Renal cortical epithelial cell (primary cell): ENCODE measurements around the gene CCSER2. TPM values are rescaled to one million over a fixed set of nuclear protein-coding genes. Genes with fewer than 3 reads are reported as not detected.
A peak's percentile ranks its signal among the peaks of the same experiment; 100 is the strongest.
"Not testable (repeated sequence)": the region's sequence is repeated elsewhere in the genome, so short reads cannot be mapped to it uniquely, and the experiment has no call there.

Experiments
- DNase-seq: peaks from one replicate; pipeline ENCODE4 v3.0.0-alpha.2; 2011; ENCODE audit warnings: low read depth
- total RNA-seq: library from RNA; depleted of rRNA; stranded (reverse); fragments of >200 nt; gene quantifications from 2 replicates; pipeline ENCODE4 v1.2.3, GENCODE V29; 2014

Gene CCSER2, protein sequence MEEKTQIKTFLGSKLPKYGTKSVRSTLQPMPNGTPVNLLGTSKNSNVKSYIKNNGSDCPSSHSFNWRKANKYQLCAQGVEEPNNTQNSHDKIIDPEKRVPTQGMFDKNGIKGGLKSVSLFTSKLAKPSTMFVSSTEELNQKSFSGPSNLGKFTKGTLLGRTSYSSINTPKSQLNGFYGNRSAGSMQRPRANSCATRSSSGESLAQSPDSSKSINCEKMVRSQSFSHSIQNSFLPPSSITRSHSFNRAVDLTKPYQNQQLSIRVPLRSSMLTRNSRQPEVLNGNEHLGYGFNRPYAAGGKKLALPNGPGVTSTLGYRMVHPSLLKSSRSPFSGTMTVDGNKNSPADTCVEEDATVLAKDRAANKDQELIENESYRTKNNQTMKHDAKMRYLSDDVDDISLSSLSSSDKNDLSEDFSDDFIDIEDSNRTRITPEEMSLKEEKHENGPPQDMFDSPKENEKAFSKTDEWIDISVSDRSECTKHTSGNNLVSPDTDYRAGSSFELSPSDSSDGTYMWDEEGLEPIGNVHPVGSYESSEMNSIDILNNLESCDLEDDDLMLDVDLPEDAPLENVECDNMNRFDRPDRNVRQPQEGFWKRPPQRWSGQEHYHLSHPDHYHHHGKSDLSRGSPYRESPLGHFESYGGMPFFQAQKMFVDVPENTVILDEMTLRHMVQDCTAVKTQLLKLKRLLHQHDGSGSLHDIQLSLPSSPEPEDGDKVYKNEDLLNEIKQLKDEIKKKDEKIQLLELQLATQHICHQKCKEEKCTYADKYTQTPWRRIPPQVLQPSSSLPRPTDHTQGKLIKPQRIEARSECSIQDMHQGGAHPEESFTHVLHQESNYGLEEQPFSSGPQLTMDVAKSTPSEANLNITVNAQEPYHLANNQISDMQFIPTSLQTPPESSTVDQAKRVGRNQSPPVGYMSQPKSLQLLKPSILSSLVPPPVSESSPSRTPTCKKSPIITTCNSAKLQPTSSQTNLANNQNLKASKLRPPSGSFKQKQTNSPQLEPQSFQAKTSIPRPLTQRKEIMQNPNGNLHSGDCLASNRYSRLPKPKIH
- 31.8 and 45.5 TPM in 2 replicates for total RNA-seq

DNA sequence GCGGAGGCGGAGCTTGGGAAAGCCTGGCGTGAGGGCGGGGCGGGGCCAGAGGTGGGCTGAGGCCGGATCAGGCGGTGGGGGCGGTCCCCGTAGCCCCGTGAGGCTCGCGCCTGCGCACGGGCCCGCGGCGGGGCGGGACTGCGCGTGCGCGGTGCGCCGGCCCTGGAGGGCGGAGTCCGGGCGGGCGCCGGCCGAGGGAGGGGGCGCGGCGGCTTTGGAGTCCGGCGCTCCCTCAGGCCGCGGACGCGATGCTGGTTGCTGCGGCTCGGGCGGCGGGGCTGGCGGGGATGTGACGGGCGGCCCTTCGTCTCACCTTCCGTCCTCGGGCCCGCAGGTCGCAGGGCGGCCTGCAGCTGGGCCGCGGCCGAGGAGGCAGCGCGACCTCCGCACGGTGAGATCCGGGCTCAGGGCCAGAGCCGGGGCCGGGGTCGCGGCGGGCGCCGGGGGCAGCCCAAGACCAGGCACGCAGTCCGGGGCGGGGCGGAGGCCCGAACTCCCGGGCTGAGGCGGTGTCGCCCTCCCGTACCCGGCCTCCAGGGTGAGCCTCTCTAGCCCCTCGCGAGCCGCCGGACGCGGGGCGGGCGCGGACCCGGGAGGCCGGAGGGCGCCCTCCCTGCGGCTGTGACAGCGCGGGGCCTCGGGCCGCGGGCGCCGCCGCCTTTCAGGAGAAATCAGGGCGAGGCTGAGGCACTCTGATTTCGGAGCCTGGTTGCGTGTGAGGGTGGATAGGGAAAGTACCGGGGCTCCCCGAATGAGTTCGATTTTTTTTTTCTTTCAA is at the start of gene CCSER2:
Gene CCSER2, plus strand, starts transcription at position 172 of the 778 bp plus-strand sequence. CDS start 42,464 bp downstream, outside the sequence.
- DNase-seq = no peak

DNA sequence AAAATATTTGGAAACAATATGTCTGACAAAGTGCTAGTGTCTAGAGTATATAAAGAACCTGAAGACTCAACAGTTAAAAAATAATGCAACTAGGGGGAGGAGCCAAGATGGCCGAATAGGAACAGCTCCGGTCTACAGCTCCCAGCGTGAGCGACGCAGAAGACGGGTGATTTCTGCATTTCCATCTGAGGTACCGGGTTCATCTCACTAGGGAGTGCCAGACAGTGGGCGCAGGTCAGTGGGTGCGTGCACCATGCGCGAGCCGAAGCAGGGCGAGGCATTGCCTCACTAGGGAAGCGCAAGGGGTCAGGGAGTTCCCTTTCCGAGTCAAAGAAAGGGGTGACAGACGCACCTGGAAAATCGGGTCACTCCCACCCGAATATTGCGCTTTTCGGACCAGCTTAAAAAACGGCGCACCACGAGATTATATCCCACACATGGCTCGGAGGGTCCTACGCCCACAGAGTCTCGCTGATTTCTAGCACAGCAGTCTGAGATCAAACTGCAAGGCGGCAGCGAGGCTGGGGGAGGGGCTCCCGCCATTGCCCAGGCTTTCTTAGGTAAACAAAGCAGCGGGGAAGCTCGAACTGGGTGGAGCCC is 48.4 kb upstream of the CCSER2 start:
- DNase-seq = not testable (repeated sequence)

DNA sequence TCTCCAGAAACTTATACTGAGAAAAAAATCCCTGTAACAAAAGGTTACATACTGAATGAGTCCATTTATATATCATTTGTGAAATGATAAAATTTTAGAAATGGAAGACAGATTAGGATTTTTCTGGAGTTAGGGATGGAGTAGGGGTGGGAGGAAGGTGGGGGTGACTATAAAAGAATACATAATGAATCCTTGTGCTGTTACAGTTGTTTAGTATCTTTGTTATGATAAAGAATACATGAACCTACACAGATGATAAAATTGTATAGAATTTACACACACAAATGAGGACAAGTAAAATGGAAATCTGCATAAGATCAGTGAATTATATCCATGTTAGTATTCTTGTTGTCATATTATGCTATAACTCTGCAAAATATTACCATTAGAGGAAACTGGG is 41.7 kb upstream of the CCSER2 start:
- no peak for DNase-seq

DNA sequence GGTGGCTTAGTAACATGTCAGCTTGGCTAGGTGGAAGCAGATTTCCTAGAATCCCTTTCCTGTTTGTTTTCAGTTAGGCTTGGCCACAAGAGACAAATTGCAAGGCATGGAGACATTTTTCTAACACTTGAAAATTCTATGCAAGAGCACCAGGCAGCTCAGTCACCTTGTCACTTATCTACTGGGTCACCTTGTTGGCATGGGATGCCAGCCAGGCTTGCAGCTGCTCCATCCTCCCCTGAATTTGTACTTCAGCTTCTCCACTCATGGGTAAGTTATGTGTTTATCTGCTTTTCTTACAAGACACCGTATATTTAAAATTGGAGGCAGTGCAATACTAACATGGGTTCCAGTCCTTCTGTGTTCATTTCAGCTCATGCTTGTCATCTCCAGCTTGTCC is 40.2 kb upstream of the CCSER2 start:
- DNase-seq = no peak

DNA sequence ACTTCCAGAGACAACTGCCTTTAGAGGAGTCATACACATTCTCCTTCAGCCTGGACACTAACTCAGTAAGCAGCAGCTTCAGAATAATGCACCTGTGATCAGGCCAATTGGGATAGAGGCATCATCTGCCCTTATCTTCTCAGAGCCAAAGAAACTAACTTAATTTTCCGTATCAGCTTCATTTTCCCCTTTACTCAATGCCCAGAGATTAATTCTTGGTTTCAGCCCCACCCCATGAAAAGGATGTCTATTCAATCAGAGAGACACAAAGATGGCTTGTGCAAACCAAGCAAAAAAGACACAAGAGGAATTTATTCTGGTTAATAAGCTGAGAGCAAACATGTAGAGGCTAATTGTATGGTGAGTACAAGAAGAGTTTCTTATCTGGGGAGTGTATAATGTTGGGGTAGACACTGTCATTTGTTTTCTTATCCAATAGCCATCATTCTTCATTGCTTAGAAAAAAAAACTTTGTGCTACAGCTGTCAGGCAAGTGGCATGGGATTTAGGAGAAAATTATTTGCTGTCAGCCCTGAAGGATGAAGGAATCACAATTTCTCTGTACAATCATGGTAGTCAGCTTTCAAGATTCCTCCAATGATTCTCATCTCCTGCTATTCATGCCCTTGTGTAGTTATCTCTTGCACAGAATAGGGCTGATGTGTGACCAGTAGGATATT is 38.7 kb upstream of the CCSER2 start:
- DNase-seq = no peak

DNA sequence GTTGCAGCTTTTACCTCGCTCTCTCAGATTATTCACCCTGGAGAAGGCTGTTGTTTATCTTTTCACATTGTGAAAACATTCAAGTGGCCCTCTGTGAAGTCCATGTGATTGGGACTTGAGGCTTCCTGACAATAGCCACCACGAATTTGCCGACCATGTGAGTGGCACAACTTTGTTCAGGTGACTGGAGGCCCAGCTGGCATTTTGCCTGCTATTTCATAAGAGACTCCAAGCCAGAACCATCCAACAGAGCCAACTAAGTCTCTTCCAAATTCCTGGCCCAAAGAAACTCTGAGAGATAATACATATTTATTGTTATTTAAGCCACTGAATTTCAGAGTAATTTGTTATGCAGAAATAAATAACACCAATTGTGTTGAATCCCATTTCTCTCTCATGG is 38.2 kb upstream of the CCSER2 start:
- DNase-seq = no peak

DNA sequence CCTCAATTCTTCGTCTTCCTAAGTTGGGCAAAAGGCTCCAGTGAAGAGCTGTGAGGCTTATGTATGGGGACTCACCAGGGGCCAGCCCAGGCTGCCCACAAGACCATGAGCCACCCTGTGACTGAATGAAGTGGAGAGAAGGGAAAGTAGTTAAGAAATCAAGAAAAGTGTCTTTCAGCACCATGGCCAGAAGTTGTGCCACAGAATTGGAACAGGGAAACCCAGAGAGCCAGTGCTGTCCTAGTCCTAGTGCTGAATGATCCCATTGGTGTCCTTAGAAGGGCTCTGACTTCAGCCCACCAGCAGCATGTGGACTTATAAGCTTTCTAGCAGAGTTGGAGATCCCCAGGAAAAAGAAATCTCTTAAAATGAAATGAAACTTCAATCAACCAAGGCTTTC is 37.0 kb upstream of the CCSER2 start:
- DNase-seq = peak; percentile 66

DNA sequence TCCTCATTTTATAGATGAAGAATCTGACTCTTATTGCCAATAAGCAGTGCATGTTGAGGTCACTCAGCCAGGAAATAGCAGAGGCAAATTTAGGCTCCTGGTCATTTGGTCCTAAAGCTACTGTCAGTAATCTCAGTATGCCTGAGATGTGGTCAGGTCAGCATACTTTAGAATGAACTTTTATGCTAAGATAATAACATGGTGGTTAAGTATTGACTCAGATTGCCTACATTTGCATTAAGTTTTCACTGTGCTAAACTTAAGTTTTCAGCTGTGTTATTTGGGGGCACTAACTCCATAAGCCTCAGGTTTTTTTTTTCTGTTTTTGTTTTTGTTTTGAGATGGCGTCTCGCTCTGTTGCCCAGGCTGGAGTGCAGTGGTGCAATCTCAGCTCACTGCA is 35.9 kb upstream of the CCSER2 start:
- no peak for DNase-seq

DNA sequence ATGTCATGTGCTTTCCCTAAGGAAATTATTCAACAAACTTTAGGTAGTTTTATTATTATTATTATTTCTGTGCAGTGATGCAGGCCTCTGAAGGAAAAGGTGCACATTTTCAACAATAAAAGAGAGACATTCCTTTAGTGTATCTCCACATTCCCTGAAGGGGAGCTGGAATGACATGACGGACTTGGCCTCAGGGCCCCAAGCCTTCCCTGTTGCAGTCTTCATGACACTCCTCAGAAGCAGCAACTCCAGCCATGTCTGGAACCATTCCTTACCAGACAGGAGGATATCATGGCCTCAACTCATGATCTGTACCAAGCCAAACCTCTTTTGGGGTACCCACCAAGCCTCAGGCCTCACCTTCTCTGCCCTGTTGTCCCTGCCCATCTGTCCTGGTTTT is 35.2 kb upstream of the CCSER2 start:
- DNase-seq = no peak

DNA sequence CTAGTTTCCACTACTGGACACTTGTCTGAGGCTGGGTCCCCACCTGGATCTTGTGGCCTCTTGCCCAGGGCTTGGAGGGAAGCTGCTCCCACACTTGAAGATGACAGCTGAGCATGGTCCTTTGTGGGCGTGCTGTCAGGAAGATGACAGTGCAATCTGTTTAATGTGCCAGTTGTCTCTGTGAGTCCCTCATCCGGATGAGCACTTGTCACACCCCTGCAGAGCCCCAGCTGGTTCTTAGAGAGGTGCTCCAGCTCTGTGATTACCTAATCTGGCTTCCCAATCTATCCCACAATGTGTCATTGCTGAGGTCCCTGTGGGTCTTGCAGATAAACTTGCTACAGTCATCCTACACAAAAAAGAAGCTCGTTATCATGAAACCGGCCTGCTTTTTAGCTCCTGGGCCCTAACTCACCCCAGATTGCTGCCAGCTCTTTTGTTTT is 34.8 kb upstream of the CCSER2 start:
- no peak for DNase-seq

DNA sequence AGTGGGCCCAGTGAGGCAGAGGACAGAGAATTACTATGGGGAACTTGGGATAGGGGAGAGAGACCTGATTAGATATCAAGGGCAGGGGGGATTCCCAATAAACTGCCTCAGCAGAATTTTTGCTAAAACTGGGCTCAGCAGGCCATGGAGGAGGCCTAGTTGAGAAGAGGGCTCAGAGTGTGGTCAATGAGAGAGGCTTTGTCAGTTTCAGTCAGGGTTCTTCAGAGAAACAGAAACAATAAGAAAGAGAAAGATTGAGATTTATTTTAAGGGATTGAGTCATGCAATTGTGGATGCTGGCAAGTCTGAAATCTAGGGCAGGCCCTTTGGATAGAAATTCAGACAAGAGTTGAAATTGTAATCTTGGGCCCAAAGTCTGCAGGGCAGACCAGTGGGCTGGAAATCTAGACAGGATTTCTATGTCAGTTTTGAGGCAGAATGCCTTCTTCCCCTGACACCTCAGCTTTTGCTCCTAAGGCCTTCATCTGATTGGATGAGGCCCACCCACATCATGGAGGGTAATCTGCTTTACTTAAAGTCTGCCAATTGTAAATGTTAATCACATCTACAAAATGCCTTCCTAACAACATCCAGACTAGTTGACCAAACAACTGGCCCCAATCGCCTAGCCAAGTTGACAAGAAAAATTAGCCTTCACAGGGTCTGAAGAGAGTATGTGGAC is 33.5 kb upstream of the CCSER2 start:
- DNase-seq = no peak

DNA sequence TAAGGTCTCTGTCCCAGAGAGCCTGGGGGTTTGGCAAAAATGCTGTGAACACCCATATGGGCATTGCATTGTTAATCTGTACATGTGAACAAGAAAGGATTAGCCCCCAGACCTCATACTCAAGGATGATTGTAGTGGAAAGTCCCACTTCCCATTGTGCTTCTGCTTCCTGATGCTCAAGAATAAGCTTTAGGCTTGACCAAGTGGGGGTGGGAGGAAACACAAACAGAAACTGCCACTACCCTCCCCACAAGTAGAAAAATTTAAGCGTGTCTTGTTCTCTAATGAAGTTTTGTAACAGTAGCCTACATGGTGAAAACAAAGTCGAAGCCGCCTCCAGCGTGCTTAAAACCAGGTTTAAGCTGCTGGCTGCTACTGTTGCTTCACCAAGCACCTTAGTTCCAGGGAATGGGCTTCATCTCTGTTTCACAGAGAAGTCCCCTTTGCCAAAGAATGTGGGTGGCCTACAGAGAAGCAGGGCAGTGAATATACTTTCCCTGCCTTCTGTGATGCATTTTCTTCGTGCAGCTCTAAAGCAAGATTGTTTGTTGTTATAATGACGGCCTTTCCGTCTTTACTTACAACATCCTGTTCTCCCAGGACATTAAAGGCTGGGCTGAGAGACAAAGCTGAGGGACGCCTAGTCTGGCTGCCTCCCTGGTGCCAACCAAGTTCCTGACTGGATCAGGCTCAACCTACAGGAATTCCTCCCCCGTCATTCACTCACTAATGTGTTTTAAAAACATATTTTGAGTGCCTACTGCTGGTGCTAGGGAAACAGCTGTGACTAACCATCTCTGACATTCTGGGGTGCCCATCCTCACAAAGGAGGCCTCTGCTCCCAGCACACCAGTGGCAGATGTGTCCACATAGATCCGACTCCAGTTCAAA is 32.1 kb upstream of the CCSER2 start:
- DNase-seq = no peak

DNA sequence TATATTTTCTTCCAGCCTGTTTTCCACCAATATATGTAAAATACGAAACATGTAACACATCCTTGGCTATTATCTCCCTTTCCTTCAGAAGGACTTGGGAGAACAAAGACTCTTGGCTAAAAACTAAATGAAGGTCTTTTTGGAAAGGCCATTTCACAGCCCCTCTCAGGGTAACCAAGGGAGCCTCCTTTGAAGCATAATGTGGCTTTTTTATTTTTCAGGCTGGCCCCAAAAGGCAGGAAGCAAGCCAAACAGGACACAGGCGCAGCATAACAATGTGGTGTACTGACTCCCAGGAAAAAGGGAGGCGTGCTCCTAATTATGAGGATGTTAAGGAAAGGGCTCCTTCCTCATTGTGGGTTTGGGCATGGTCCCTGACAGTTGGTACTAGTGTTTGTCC is 30.3 kb upstream of the CCSER2 start:
- DNase-seq = no peak

DNA sequence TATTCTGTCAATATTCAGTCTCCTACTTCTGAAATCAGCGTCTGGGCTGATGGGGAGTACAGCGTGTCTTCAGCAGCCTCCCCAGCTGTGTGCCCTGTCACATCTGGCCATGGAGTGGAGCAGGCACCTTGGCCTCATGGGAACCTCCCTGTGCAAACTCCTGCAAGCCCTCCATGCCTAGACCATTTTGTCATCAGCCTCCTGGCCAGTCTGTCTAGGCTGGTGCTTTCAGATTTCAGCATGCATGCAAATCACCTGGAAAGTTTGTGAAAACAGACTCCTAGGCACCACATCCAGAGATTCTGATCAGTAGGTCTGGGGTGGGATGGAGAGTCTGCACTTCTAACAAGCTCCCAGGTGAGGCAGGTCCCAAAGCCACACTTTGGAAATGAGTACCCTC is 26.2 kb upstream of the CCSER2 start:
- no peak for DNase-seq

DNA sequence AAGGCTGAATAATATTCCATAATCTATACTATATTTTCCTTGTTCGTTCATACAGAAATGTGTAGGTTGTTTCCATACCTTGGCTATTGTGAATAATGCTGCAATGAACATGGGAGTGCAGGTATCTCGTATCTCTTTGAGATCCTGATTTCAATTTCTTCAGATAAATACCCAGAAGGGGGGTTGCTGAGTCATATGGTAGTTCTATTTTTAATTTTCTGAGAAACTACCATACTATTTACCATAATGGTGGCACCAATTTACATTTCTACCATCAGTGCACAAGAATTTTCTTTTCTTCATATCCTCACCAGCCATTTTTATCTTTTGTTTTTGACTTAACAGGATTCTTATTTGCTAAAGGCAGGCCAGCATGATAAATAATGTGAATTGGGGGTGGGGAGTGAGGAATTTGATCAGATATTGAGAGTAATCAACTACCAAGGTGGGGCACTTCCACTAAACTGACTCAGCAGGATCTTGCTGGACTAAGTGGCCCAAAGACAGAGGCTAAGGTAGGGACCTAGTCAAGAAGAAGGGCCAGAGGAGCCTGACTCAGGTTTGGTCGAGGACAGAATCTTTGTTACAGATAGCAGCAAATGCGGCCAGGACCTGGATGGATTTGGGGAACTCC is 21.5 kb upstream of the CCSER2 start:
- DNase-seq = no peak

DNA sequence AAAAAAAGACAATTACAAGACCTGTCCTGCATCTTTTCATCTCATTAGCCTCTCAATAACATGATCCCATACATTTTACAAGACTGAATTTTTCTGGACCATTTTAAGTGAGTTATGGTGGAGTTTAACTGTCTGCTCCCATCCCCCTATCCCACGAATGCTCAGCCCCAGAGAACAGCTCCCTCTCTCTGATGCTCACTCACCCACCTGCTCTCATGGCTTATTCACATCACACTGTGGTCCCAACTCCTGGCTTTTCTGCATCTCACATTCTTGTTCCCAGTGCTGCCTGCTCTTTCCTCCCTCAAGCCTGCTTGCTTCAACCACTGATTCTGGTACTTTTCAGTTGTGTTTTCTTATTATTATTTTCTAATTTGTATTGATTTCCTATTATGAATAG is 20.4 kb upstream of the CCSER2 start:
- peak; percentile 26 for DNase-seq

DNA sequence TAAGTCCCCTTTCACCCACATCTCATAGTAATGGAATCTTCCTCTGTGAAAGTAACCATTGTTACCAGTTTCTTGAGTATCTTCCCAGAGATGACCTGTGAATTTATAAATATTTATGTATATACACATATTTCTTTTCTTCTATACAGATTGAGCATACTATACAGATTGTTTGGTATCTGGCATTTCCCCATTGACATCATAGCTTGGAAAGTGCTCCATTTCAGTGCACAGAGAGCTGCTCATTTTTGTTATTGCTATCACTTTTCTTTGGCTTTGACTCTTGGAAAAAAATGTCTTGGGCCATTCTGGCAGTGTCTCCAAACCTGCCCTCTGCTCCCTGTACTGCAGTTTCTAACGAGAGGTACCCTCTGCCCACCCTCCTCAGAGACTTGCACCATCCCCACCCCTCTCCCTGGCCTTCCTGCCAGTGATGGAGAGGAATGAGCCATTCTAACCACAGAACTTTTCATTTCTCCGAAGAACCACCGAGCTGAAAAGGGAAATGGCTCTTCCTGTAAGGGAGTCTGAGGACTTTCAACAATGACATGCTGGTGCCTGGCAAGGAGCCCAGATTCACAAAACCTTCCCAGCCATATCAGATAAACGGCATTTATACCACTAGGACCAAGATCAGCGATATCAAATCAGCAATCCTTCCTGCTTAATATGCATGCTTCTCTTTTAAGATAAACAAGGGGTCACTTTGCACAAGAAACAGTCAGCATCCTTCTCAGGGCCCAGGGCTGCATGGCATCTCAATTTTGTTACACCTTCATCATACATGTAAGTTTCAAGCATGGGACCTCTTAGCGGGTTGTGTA is 19.7 kb upstream of the CCSER2 start:
- peak; percentile 91 for DNase-seq

DNA sequence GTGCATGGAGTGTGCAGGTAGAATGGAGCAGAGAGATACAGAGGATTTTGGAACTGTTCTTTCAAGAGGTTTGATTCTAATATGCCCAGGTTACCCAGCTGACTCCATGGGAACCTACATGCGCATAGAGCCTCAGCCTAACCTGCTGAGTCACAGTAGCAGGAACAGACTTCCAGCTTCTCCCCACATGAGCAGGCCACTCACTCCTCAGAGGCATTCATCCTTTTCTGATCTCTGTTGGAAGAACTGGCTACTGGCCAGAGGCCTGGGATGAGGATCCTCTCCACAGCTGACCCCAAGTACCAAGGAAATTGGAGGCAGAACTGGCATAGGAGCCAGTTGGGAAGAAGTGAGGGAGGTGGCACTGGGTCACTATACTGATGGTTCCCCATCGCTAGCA is 17.9 kb upstream of the CCSER2 start:
- DNase-seq = peak; percentile 90
